ENCODE data around the gene ASL. TPM values are rescaled to one million over a fixed set of nuclear protein-coding genes. Genes with fewer than 3 reads are reported as not detected.
A peak's percentile ranks its signal among the peaks of the same experiment; 100 is the strongest.

The ASL gene
- total and polyA plus RNA-seq, 9 of the 15 experiments (the other 6 are each of a cell fraction or from before 2014, with no cell fraction given), result 2.6 to 67.0 (median 33.3) TPM

GRCh38 chr7:66099551-66100407 lies 24.2 kb downstream of the ASL start (continued):
- TF ChIP-seq ZBTB43 (CRISPR knock-in tag; IDR thresholded peaks at IDR 0.05) (no peak), NR3C1 (CRISPR knock-in tag; IDR thresholded peaks at IDR 0.05) (no peak), NONO (IDR thresholded peaks at IDR 0.05; ENCODE audit: low read depth in 2 of 2, low read length in 1 of 2) (no peak), CBFA2T3 (IDR thresholded peaks at IDR 0.05) (peak; percentile 40; the same call in 1 of the 2 replicates), ATF1 (CRISPR knock-in tag; IDR thresholded peaks at IDR 0.05) (no peak), ATF1 (tag; IDR thresholded peaks at IDR 0.05) (0 out of 2 replicates have a peak, but pooled peaks have one; percentile 45), SNAPC5 (CRISPR knock-in tag; IDR thresholded peaks at IDR 0.05) (no peak), MNT (conservative IDR thresholded peaks at IDR 0.05) (peak; percentile 59 to 82; a peak in 3 of 4 replicates), ZBTB5 (IDR thresholded peaks at IDR 0.05) (no peak), MCM3 (IDR thresholded peaks at IDR 0.05) (no peak), MAFF (IDR thresholded peaks at IDR 0.05; ENCODE audit: low read length) (no peak), ETV6 (IDR thresholded peaks at IDR 0.05; ENCODE audit: borderline replicate concordance in 1 of 2, low read depth in 2 of 2, low read length in 1 of 2) (peak; percentile 54 to 79; a peak in 2 of 4 replicates), ETV6 (CRISPR knock-in tag; IDR thresholded peaks at IDR 0.05; ENCODE audit: borderline replicate concordance) (no peak), ZNF212 (CRISPR knock-in tag; IDR thresholded peaks at IDR 0.05) (no peak), ELF4 (CRISPR knock-in tag; IDR thresholded peaks at IDR 0.05) (peak; percentile 77), SAP30 (IDR thresholded peaks at IDR 0.05; ENCODE audit: borderline replicate concordance, insufficient read depth, low read depth, low read length, poor library complexity, severe bottlenecking) (no peak), XRCC3 (IDR thresholded peaks at IDR 0.05) (no peak), MLX (CRISPR knock-in tag; conservative IDR thresholded peaks at IDR 0.05) (no peak), HDGF (IDR thresholded peaks at IDR 0.05) (peak; percentile 100; the same call in 1 of the 2 replicates), CTCF (IDR thresholded peaks at IDR 0.05 in 2 of 3, conservative IDR thresholded peaks at IDR 0.05 in 1 of 3; ENCODE audit: insufficient read depth in 2 of 3, low read depth in 1 of 3, low read length in 3 of 3) (no peak)

Data from K562 (cell line).